Keratinocyte (primary cell): Measurements from ENCODE around the gene VNN1. TPM values are rescaled to one million over a fixed set of nuclear protein-coding genes. Genes with fewer than 3 reads are reported as not detected.

Experiments used
- DNase-seq: peaks from one replicate; pipeline ENCODE4 v3.0.0-alpha.2; 2011; ENCODE audit warnings: low read depth, missing footprints, low spot score
- FAIRE-seq: peaks from 2 replicates; lab custom pipeline; 2011; peaks lifted over from hg19 to GRCh38; lab: Jason Lieb, UNC
- H2AFZ ChIP-seq: 2 replicates; pipeline ENCODE4 v1.6.0; 2012; ENCODE audit warnings: low read length, control low read depth, inconsistent platforms; ENCODE audit not compliant: control insufficient read depth
- H3K27ac ChIP-seq: 2 replicates; pipeline ENCODE4 v1.5.1; 2011; ENCODE audit warnings: low read length; ENCODE audit not compliant: control insufficient read depth, insufficient read depth
- H3K27me3 ChIP-seq: 3 replicates; pipeline ENCODE4 v1.6.0; 2011; ENCODE audit warnings: low read length; ENCODE audit not compliant: control insufficient read depth, insufficient read depth; ENCODE audit errors: extremely low read depth
- H3K36me3 ChIP-seq, 2 experiments: 2 replicates in 1 of 2; 3 replicates in 1 of 2; pipeline ENCODE4 v1.5.1; 2011; ENCODE audit warnings: low read length in 2 of 2, mild to moderate bottlenecking in 1 of 2; ENCODE audit not compliant: control insufficient read depth in 2 of 2, insufficient read depth in 2 of 2; ENCODE audit errors: extremely low read depth in 1 of 2
- H3K4me1 ChIP-seq: 3 replicates; pipeline ENCODE4 v1.5.1; 2011; ENCODE audit warnings: low read length; ENCODE audit not compliant: control insufficient read depth, insufficient read depth; ENCODE audit errors: extremely low read depth
- H3K4me2 ChIP-seq: 3 replicates; pipeline ENCODE4 v1.6.0; 2011; ENCODE audit warnings: low read depth, low read length; ENCODE audit not compliant: control insufficient read depth, insufficient read depth; ENCODE audit errors: extremely low read depth
- H3K4me3 ChIP-seq, 3 experiments: fragments of 200-600 bp in 1 of 3; sonication (generic) in 1 of 3; 2 replicates in 2 of 3; 3 replicates in 1 of 3; pipeline ENCODE4 v1.5.1; 2011 to 2016; ENCODE audit warnings: low read length in 3 of 3, mild to moderate bottlenecking in 3 of 3, control low read depth in 2 of 3, inconsistent platforms in 1 of 3, low read depth in 1 of 3, mixed read lengths in 1 of 3, mixed run types in 1 of 3, moderate library complexity in 1 of 3; ENCODE audit not compliant: control insufficient read depth in 2 of 3, insufficient read depth in 2 of 3; ENCODE audit errors: extremely low read depth in 1 of 3
- H3K79me2 ChIP-seq: 2 replicates; pipeline ENCODE4 v1.6.0; 2012; ENCODE audit warnings: low read length; ENCODE audit not compliant: control insufficient read depth, insufficient read depth
- H3K9ac ChIP-seq: 3 replicates; pipeline ENCODE4 v1.6.0; 2011; ENCODE audit warnings: low read length; ENCODE audit not compliant: control insufficient read depth, insufficient read depth; ENCODE audit errors: extremely low read depth
- H3K9me1 ChIP-seq: 3 replicates; pipeline ENCODE4 v1.6.0; 2011; ENCODE audit warnings: low read length; ENCODE audit not compliant: control insufficient read depth, insufficient read depth; ENCODE audit errors: extremely low read depth
- H3K9me3 ChIP-seq: 2 replicates; pipeline ENCODE4 v1.5.1; 2012; ENCODE audit warnings: low read depth, low read length; ENCODE audit not compliant: control insufficient read depth
- H4K20me1 ChIP-seq: 3 replicates; pipeline ENCODE4 v1.6.0; 2011; ENCODE audit warnings: low read length; ENCODE audit not compliant: control insufficient read depth, insufficient read depth; ENCODE audit errors: extremely low read depth
- CTCF ChIP-seq, 3 experiments: IDR thresholded peaks in 1 of 3; conservative IDR thresholded peaks in 1 of 3; optimal IDR thresholded peaks in 1 of 3; 2 replicates in 2 of 3; 3 replicates in 1 of 3; pipeline versions ENCODE3 to v1.5.1; 2011; ENCODE audit warnings: low read length in 3 of 3, mild to moderate bottlenecking in 3 of 3, moderate library complexity in 2 of 3, control low read depth in 1 of 3, inconsistent platforms in 1 of 3; ENCODE audit not compliant: insufficient read depth in 2 of 3; ENCODE audit errors: extremely low read depth in 1 of 3
- EZH2 ChIP-seq: IDR thresholded peaks from one replicate; pipeline ENCODE4 v1.6.1; 2012; ENCODE audit warnings: inconsistent platforms, mild to moderate bottlenecking, low read length, moderate library complexity
- dilution Hi-C: fragments of 300-500 bp; cut with MboI; formaldehyde crosslinking; loops from one replicate; pipeline ENCODE4 v1.7.0; 2020; ENCODE audit warnings: low sequenced_read_pairs; ENCODE audit not compliant: extremely low pct_ligation_motif_present
- polyA plus RNA-seq, 5 experiments: library from polyadenylated mRNA; depleted of rRNA in 3 of 5; stranded (reverse) in 3 of 5; stranded (forward) in 1 of 5; unstranded in 1 of 5; fragments of >200 nt; gene quantifications; 1 replicate in 1 of 5; 2 replicates in 3 of 5; 3 replicates in 1 of 5; pipeline versions ENCODE4 v1.2.1 to v1.2.3, GENCODE V29; 2011 to 2012; ENCODE audit warnings: missing spikeins in 2 of 5, low read depth in 1 of 5, low replicate concordance in 1 of 5

VNN1 gene
- polyA plus RNA-seq, 1 donor (not counting 4 experiments of a cell fraction or from before 2014, with no cell fraction given), result 3.3 TPM

DNA sequence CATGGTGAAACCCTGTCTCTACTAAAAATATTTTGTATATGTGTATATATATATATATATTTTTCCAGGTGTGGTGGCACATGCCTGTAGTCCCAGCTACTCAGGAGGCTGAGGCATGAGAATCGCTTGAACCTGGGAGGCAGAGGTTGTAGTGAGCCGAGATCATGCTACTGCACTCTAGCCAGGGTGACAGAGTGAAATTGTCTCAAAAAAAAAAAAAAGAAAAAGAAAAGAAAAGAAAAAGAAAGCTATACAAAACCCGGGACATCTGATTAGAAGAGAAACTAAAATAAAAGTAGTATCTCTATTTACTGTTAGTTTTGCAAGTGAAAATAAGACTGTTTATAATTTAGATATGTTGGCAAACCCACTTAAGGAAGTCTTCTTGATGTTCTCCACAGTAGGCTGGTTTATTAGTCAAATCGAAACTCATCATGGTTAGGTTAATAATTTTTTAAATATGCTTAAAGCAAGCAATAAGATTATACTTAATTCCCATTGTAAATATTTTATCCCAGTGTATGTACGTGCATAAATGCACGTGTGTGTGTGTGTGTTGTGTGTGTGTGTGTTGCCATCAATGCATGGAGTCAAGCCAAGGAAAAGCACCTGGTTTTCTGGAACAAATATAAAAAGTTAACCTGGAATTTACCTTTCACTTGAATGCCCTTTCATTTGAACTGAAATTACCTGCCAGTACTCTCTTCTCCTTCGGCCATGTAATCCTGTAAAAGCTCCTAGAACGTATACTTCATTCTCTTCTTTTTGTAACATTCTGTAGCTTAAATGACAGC, 36.8 kb upstream of the VNN1 start:
- H3K79me2 ChIP-seq, result no peaks in the 10 kb centered on the region

DNA sequence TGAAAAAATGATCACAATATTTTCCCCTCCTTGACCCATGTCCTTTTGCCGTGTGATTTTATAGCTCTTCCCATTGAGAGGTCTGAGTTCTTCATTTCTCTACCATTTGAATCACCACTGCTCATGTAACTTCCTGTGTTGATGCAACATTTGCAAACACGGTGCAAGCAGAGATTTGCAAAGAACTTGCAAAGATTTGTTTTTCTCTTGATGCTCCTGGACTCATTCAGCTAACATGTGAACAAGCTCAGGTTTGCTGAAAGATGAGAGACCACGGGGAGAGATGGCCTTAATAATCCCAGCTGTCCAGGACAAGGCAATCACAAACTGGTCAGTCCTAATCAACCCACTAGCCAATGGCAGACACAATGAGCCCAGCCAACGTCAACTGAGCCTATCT, 35.3 kb upstream of the VNN1 start:
- Histone ChIP-seq H3K27ac (no peak overlapping the region), H3K27me3 (no peaks in the 10 kb centered on the region), H3K4me1 (peaks cover 3% of the 10 kb centered on the region), H3K9ac (no peak overlapping the region), H3K36me3 (no peaks in the 10 kb centered on the region), H3K9me3 (no peaks in the 10 kb centered on the region), H4K20me1 (no peaks in the 10 kb centered on the region), H3K79me2 (no peaks in the 10 kb centered on the region), H2AFZ (no peak overlapping the region), H3K4me2 (no peak overlapping the region), H3K9me1 (no peaks in the 10 kb centered on the region), H3K4me3 (no peak overlapping the region)
- TF ChIP-seq EZH2 (no peak), CTCF (optimal IDR thresholded peaks at IDR 0.05 in 1 of 3, IDR thresholded peaks at IDR 0.05 in 1 of 3, conservative IDR thresholded peaks at IDR 0.05 in 1 of 3; ENCODE audit: extremely low read depth in 1 of 3, insufficient read depth in 2 of 3, low read length in 3 of 3) (no peak)
- dilution Hi-C loops, result no loop called here
- FAIRE-seq (no peak), DNase-seq (no peak)

More for the DNA sequence above, 36.8 kb upstream of the VNN1 start:
- peaks cover 3% of the 10 kb centered on the region for H3K4me1 ChIP-seq
- H3K4me3 ChIP-seq, result no peak overlapping the region
- H3K27ac ChIP-seq, result no peak overlapping the region
- no peak overlapping the region for H2AFZ ChIP-seq
- H3K4me2 ChIP-seq, result no peak overlapping the region
- no peaks in the 10 kb centered on the region for H3K9me3 ChIP-seq
- FAIRE-seq, result no peak
- no peaks in the 10 kb centered on the region for H4K20me1 ChIP-seq
- no peaks in the 10 kb centered on the region for H3K36me3 ChIP-seq
- H3K27me3 ChIP-seq, result no peaks in the 10 kb centered on the region
- TF ChIP-seq CTCF (optimal IDR thresholded peaks at IDR 0.05 in 1 of 3, IDR thresholded peaks at IDR 0.05 in 1 of 3, conservative IDR thresholded peaks at IDR 0.05 in 1 of 3; ENCODE audit: extremely low read depth in 1 of 3, insufficient read depth in 2 of 3, low read length in 3 of 3) (no peak), EZH2 (no peak)
- H3K9me1 ChIP-seq, result no peaks in the 10 kb centered on the region
- dilution Hi-C loops, result no loop called here
- H3K9ac ChIP-seq, result no peak overlapping the region
- no peak for DNase-seq
